Heart right ventricle (tissue), 16 donors: ENCODE measurements around the gene C17orf50. TPM values are rescaled to one million over a fixed set of nuclear protein-coding genes. Genes with fewer than 3 reads are reported as not detected.

ENCODE experiments used
- ATAC-seq, 8 donors: fragments of 200-7000 bp; cut with Tn5 transposase; one replicate each; pipeline ENCODE4 v1.9.1; 2020; ENCODE audit warnings: mild to moderate bottlenecking in 8 of 8, moderate library complexity in 8 of 8, moderate number of reproducible peaks in 1 of 8
- DNase-seq, 2 donors: peaks; one replicate each; pipeline ENCODE4 v3.0.0-alpha.2; 2020
- H3K27ac ChIP-seq, 10 donors: fragments of 200-600 bp; sonication (generic) in 2 of 10; one replicate each; pipeline versions ENCODE4 v1.5.0 to v1.8.0; 2020 to 2022; ENCODE audit warnings: mild to moderate bottlenecking in 3 of 10
- H3K27me3 ChIP-seq, 7 donors: fragments of 200-600 bp; one replicate each; pipeline ENCODE4 v1.8.0; 2021 to 2022; ENCODE audit warnings: mild to moderate bottlenecking in 2 of 7
- H3K36me3 ChIP-seq, 9 donors: fragments of 200-600 bp; sonication (generic) in 1 of 9; one replicate each; pipeline versions ENCODE4 v1.5.0 to v1.8.0; 2020 to 2022; ENCODE audit warnings: mild to moderate bottlenecking in 2 of 9
- H3K4me1 ChIP-seq, 9 donors: fragments of 200-600 bp; sonication (generic) in 1 of 9; one replicate each; pipeline versions ENCODE4 v1.5.0 to v1.8.0; 2020 to 2022; ENCODE audit warnings: mild to moderate bottlenecking in 4 of 9
- H3K4me3 ChIP-seq, 10 donors: fragments of 200-600 bp; sonication (generic) in 2 of 10; one replicate each; pipeline versions ENCODE4 v1.5.0 to v1.8.0; 2020 to 2022; ENCODE audit warnings: mild to moderate bottlenecking in 7 of 10, moderate library complexity in 2 of 10
- H3K9me3 ChIP-seq, 11 donors: fragments of 200-600 bp in 10 of 11; sonication (generic) in 2 of 11; one replicate each; pipeline versions ENCODE4 v1.5.0 to v1.8.0; 2013 to 2022; ENCODE audit warnings: mild to moderate bottlenecking in 2 of 11, control low read depth in 1 of 11, moderate library complexity in 1 of 11
- WGBS, 2 donors: extraction: QIAGEN DNeasy Blood & Tissue Kit; methylation state at CpG; one replicate each; pipeline ENCODE4 v1.1.7; 2013; ENCODE audit warnings: inconsistent platforms in 1 of 2; 5-methylcytosine and 5-hydroxymethylcytosine counted together
- intact Hi-C, 10 donors: fragments of 100-400 bp; cut with DNase I; formaldehyde crosslinking; loops; one replicate each; pipeline versions ENCODE4 v1.11.1 to v1.14.2; 2022
- polyA plus RNA-seq, 2 donors: library from polyadenylated mRNA; stranded (reverse); fragments of 200-250 nt; gene quantifications; one replicate each; pipeline ENCODE4 v1.2.3, GENCODE V29; 2013
- total RNA-seq, 10 donors: library from RNA; stranded (reverse); fragmentation: NEBNext Ultra II Directional in 3 of 10; extraction: Animal tissue kit (Norgen Biotek cat#: 25700) in 3 of 10; gene quantifications; one replicate each; pipeline versions ENCODE4 v1.2.1 to v1.2.4, GENCODE V29; 2021 to 2023
- TF ChIP-seq, protein P1 (sequence below), 9 donors: fragments of 200-600 bp; sonication (generic) in 2 of 9; IDR thresholded peaks; one replicate each; pipeline versions ENCODE4 v1.5.0 to v1.8.0; 2021 to 2022; ENCODE audit warnings: antibody characterized with exemption in 9 of 9, mild to moderate bottlenecking in 5 of 9, moderate library complexity in 1 of 9
- donor health status: Arrhythmogenic right ventricular cardiomyopathy.
- donor health status: ischemic (EF 13 %, LVEDD 7.1; RV severe dilation, severe dysfunction).
- donor health status: healthy with polysubstance abuse.
- donor health status: DM: no; HTN: yes; CAD: no.
- donor health status: DM: no; HTN: no; CAD: no.
- donor health status: ischemic (EF 25% LVEDD 6.9; RV normal size, moderate dysfunction).
- donor health status: ischemic (EF 25% LVEDD 5.7; RV mildly dilated, moderate dysfunction).
- donor health status: healthy.
- donor health status: DM: yes; HTN: yes; CAD: no.
- donor health status: Ischemic cardiomyopathy.
- donor health status: ischemic (EF 35%, LVEDD 5.7; RV mildly dilated, moderate dysfunction).
- donor health status: nonischemic (EF 11% LVEDD 7.7; RV severe dilation, severe dysfunction).
- donor health status: DM: yes; HTN: yes; CAD: no.
- donor health status: PGD.
- donor health status: ischemic (EF 29% LVEDD 5.4; RV normal size, mild dysfunction).
- donor health status: nonischemic (EF 23%, LVEDD 6.1; RV moderate dilation, normal function).

The C17orf50 gene
- total and polyA plus RNA-seq, 12 donors, result not detected

DNA sequence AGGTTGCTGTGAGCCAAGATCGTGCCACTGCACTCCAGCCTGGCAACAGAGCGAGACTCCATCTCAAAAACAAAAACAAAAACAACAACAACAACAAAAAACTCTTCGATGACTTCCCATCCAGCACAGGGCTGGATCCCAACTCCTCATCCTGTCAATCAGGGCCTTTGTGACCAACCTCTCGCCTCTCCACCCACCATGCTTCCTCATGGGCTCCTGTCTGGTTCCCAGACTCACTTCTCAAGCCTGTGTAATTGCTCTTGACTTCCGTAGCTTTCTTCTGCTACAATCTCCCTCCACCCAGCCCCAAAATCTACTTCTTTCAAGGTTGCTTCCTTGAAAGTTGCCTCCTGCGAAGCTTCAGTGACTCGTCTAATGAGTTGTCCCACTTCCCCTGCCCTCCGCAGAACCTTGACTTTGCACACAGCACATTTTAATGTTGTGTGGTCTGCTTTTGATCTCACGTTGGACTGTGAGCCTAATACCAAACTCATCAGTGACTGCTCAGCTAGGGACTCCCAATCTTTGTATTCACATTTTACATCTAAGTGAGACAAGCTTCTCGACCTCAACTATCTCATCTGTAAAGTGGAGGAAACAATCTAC, 30.2 kb upstream of the C17orf50 start:
- no peak for DNase-seq
- TF ChIP-seq, protein P1, sequence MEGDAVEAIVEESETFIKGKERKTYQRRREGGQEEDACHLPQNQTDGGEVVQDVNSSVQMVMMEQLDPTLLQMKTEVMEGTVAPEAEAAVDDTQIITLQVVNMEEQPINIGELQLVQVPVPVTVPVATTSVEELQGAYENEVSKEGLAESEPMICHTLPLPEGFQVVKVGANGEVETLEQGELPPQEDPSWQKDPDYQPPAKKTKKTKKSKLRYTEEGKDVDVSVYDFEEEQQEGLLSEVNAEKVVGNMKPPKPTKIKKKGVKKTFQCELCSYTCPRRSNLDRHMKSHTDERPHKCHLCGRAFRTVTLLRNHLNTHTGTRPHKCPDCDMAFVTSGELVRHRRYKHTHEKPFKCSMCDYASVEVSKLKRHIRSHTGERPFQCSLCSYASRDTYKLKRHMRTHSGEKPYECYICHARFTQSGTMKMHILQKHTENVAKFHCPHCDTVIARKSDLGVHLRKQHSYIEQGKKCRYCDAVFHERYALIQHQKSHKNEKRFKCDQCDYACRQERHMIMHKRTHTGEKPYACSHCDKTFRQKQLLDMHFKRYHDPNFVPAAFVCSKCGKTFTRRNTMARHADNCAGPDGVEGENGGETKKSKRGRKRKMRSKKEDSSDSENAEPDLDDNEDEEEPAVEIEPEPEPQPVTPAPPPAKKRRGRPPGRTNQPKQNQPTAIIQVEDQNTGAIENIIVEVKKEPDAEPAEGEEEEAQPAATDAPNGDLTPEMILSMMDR (IDR thresholded peaks at IDR 0.05), result no peak
- ATAC-seq, result no peak
- Histone ChIP-seq H3K9me3 (no peaks in the 10 kb centered on the region), H3K4me1 (peaks cover 13 to 42% (median 24%) of the 10 kb centered on the region in 9 donors), H3K4me3 (no peak overlapping the region), H3K27ac (no peak overlapping the region), H3K27me3 (peaks cover 0 to 15% (median 0%) of the 10 kb centered on the region in 7 donors), H3K36me3 (peaks cover 0 to 26% (median 2%) of the 10 kb centered on the region in 9 donors)
- intact Hi-C loops, result loop anchor here in 1 of 10 donors (5.0 kb wide), 1 partner anchor 68 kb away; no protein-coding TSS in a partner anchor
- WGBS, 2 donors, result 87 to 92% methylated on average over 10 of the region's 10 CpGs

DNA sequence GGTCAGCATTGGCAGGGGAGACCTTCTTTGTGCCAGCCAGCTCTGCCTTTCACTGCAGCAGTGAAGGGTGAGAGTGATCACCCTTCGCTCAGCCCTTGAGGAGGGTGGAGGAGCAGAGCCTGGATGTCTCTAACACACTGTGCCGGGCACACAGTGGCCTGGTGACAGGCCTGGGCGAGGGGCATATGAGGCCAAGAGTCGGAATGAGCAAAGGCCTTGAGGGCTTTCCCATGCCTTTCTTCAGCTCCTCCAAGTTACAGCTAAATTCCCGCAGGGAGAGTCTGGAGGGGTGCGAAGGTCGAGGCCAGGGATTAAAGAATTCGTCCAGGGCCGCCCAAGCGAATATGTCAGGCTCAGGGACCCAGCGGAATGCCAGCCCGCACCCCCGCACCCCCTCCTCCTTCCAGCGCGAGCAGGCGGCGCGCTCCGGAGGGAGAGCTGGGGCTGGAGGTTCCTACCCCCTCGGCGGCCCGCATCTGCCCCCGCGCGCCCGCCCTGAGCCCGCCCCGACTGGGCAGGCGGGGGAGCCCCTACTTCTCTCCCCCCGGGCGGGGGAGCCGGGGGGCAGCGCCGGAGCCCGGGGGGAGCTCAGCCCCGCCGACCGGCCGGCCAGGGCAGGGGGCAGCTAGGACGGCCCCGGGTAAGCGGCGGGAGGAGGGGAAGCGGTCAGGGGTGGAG, 29.3 kb upstream of the C17orf50 start, which contains the start of gene RASL10B:
TSS of gene RASL10B (plus strand) at position 401 of the 678 bp plus-strand sequence. CDS start 3,546 bp downstream, outside the sequence.
- Histone ChIP-seq H3K9me3 (no peaks in the 10 kb centered on the region), H3K36me3 (peaks cover 0 to 17% (median 0%) of the 10 kb centered on the region in 9 donors), H3K27me3 (peaks cover 0 to 15% (median 0%) of the 10 kb centered on the region in 7 donors), H3K4me3 (peak within 1 kb of the TSS; percentile 22 to 77 (median 64)), H3K27ac (peak within 1 kb of the TSS in 6 of 10 donors; percentile 8 to 59 (median 26)), H3K4me1 (peaks cover 13 to 33% (median 20%) of the 10 kb centered on the region in 9 donors)
- intact Hi-C loops, result loop anchor here in 1 of 10 donors (5.0 kb wide), 1 partner anchor 69 kb away; no protein-coding TSS in a partner anchor
- WGBS, 2 donors, result 4 to 7% methylated on average over 23 to 41 of the region's 44 CpGs
- TF ChIP-seq, protein P1 (IDR thresholded peaks at IDR 0.05), result no peak
- DNase-seq (peak; percentile 48 to 65), ATAC-seq (peak; percentile 78 to 87 (median 85))

DNA sequence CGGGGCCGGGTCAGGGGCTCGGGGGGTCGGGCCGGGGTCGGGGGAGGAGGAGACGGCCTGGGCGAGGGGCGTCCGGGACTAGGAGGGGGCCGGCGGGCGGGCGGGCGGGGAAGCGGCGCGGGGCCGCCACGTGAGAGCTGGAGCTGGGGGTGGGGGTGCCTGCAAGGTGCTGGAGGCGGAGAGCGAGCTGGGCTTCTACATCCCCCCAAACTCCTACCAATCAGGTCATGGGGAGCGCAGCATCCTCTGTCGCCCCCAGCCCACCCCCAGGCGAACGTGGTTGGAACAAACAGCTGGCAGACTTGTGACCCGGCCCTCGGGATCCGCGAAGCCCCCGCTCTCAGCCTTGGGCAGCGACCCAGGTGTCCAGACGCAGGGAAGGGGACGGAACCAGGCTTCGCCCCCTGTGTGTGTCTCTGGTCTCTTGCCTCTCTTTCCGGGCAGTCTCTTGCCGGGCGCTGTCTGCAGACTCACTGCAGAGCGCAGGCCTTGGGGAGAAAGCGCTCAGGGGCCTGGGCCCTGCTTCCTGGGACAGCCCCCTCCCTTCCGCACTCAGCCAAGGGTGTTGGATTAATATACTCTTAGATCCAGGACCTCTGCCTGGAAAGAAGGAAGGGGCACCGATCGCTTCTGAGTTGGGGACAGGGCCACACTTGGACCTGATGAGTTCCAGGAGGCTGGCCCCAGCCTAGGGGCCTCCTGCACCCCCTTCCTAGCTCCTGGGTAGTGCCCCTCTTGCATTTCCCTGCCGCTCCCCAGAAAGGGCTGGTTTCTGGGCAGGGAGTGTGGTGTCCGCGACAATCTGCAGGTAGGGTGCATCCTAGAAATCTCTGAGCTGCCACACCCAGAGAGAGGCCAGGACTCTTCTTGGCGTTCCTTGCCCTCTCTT, 28.5 kb upstream of the C17orf50 start:
- no peak for DNase-seq
- Histone ChIP-seq H3K27ac (peak overlapping the region in 5 of 10 donors; percentile 8 to 59 (median 32)), H3K4me1 (peaks cover 7 to 25% (median 12%) of the 10 kb centered on the region in 9 donors), H3K36me3 (peaks cover 0 to 10% (median 0%) of the 10 kb centered on the region in 9 donors), H3K27me3 (peaks cover 0 to 15% (median 0%) of the 10 kb centered on the region in 7 donors), H3K9me3 (no peaks in the 10 kb centered on the region), H3K4me3 (peak overlapping the region; percentile 22 to 77 (median 64))
- TF ChIP-seq, protein P1 (IDR thresholded peaks at IDR 0.05), result no peak
- 16% methylated on average over 28 to 47 of the region's 47 CpGs for WGBS, 2 donors
- intact Hi-C loops, result loop anchor here in 1 of 10 donors (5.0 kb wide), 1 partner anchor 70 kb away; no protein-coding TSS in a partner anchor
- ATAC-seq, result peak; percentile 31 to 48 (median 41)
